Measurements from ENCODE around the gene NUDT8.
"Not testable (repeated sequence)": the region's sequence is repeated elsewhere in the genome, so short reads cannot be mapped to it uniquely, and the experiment has no call there.

The NUDT8 gene

GRCh38 chr11:67628710-67629385 is 889 bp downstream of the NUDT8 start:
- no peak for DNase-seq (ENCODE audit: low read depth in 2 of 2, low spot score in 1 of 2)

- no peak for DNase-seq (ENCODE audit: low read depth in 2 of 2, low spot score in 1 of 2)
These were observed 1.7 kb downstream of the NUDT8 start for GRCh38 chr11:67627812-67628624.

DNA sequence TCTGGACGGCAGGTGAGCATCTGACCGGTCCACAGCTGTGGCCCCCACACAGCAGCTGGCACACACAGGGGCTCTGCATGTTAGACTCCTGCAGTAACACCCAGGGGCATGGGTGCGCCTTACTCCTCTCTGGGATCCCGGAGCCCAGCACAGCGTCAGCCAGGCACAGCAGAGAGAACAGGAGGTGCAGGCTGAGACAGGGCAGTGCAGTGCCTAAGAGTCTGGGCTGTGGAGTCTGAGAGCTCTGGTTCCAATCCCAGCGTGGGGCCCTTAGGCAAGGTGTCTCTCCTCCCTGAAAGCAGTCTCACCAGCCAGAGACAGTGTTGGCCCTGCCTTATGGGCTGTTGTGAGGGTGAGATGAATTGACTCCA is 2.3 kb downstream of the NUDT8 start:
- DNase-seq (ENCODE audit: low read depth in 2 of 2, low spot score in 1 of 2): no peak

DNA sequence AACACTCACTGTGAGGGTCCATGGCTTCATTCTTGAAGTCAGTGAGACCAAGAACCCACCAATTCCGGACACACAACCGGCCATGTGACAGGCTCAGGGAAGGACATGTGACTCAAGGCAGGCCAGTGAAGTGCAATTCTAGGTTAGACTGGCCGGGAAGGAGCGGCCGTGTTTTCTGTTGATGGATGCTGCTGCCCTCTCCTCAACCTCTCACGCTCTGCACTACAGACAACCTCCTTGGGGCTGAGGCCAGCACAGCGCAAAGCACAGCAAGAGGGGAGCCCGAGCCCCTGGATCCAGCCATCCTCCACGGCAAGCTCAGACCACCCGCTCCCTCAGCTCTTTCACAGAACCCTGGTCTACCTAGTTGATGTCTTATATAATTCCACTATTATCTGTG is 2.8 kb downstream of the NUDT8 start:
- no peak for DNase-seq (ENCODE audit: low read depth in 2 of 2, low spot score in 1 of 2)

DNA sequence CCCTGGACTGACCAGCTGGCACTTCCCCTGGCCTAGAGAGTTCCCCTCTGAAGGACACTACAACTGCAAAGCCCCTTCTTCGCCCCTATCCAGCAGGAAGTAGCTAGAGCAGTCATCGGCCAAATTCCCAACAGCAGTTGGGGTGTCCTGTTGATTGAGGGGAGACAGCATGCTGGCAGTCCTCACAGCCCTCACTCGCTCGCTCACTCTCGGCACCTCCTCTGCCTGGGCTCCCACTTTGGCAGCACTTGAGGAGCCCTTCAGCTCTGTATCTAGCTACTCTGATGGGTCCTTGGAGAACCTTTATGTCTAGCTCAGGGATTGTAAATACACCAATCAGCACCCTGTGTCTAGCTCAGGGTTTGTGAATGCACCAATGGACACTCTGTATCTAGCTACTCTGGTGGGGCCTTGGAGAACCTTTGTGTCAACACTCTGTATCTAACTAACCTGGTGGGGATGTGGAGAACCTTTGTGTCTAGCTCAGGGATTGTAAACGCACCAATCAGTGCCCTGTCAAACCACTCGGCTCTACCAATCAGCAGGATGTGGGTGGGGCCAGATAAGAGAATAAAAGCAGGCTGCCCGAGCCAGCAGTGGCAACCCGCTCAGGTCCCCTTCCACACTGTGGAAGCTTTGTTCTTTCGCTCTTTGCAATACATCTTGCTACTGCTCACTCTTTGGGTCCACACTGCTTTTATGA is 3.5 kb downstream of the NUDT8 start:
- not testable (repeated sequence) for DNase-seq (ENCODE audit: low read depth in 2 of 2, low spot score in 1 of 2)

GRCh38 chr11:67623795-67624194 is 5.9 kb downstream of the NUDT8 start:
- DNase-seq (ENCODE audit: low read depth in 2 of 2, low spot score in 1 of 2): not testable (repeated sequence)

GRCh38 chr11:67622905-67623304 is 6.8 kb downstream of the NUDT8 start:
- DNase-seq (ENCODE audit: low read depth in 2 of 2, low spot score in 1 of 2): not testable (repeated sequence)

DNA sequence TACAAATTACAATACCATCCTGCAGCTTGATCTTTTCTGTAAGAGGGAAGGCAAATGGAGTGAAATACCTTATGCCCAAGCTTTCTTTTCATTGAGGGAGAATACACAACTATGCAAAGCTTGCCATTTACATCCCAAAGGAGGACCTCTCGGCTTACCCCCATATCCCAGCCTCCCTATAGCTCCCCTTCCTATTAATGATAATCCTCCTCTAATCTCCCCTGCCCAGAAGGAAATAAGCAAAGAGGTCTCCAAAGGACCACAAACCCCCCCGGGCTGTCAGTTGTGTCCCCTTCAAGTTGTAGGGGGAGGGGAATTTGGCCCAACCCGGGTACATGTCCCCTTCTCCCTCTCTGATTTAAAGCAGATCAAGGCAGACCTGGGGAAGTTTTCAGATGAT is 7.8 kb downstream of the NUDT8 start:
- not testable (repeated sequence) for DNase-seq (ENCODE audit: low read depth in 2 of 2, low spot score in 1 of 2)

- DNase-seq (ENCODE audit: low read depth in 2 of 2, low spot score in 1 of 2): not testable (repeated sequence)
These were observed 9.1 kb downstream of the NUDT8 start for GRCh38 chr11:67620621-67621020.

GRCh38 chr11:67619683-67620618 is 9.8 kb downstream of the NUDT8 start:
- DNase-seq (ENCODE audit: low read depth in 2 of 2, low spot score in 1 of 2): not testable (repeated sequence)

DNA sequence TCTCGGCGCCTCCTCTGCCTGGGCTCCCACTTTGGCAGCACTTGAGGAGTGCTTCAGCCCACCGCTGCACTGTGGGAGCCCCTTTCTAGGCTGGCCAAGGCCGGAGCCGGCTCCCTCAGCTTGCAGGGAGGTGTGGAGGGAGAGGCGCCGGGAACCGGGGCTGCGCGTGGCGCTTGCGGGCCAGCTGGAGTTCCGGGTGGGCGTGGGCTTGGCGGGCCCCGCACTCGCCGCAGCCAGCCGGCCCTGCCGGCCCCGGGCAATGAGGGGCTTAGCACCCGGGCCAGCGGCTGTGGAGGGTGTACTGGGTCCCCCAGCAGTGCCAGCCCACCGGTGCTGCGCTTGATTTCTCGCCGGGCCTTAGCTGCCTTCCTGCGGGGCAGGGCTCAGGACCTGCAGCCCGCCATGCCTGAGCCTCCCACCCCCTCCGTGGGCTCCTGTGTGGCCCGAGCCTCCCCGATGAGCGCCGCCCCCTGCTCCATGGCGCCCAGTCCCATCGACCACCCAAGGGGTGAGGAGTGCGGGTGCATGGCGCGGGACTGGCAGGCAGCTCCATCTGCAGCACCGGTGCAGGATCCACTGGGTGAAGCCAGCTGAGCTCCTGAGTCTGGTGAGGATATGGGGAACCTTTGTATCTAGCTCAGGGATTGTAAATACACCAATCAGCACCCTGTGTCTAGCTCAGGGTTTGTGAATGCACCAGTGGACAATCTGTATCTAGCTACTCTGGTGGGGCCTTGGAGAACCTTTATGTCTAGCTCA is 10.7 kb downstream of the NUDT8 start:
- DNase-seq (ENCODE audit: low read depth in 2 of 2, low spot score in 1 of 2): not testable (repeated sequence)

GRCh38 chr11:67617243-67617953 is 12.3 kb downstream of the NUDT8 start:
- DNase-seq (ENCODE audit: low read depth in 2 of 2, low spot score in 1 of 2): no peak

DNA sequence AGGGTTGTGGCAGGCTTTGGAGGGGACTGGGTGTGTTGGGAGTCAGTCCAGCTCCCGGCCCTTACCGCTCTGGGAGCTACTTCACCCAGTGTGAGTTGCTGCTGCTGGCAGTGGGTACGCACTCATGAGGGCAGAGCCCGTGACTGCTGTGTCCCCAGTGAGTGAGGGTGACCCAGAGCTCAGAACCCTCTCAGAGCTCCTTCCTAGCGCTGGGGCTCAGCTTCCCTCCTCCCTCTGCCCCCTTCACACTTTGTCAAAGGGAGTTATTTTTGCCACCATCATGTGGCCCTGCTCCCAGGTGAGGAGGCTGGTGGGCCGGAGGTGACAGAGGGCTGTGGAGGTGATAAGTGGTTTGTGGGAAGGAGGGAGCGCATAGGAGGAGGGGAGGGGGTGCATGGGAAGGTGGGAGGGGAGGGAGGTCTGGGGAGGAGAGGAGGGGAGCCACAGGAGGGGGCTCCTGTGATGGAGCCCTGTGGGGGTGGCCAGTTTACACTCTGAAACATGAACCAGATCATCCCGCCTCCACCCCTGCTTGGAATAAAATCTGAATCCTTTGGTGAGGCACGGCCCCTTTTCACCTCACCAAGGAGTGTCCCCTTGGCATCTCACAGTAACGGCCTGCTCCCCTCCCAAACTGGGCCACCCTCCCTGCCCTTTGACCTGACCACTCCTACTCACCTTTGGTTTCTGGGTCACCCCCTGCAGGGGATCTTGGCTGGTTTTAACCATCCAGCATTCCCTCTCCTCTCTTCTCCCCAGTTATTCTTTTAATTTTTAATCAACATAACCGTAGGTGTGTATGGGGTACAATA is 13.1 kb downstream of the NUDT8 start:
- no peak for DNase-seq (ENCODE audit: low read depth in 2 of 2, low spot score in 1 of 2)

DNA sequence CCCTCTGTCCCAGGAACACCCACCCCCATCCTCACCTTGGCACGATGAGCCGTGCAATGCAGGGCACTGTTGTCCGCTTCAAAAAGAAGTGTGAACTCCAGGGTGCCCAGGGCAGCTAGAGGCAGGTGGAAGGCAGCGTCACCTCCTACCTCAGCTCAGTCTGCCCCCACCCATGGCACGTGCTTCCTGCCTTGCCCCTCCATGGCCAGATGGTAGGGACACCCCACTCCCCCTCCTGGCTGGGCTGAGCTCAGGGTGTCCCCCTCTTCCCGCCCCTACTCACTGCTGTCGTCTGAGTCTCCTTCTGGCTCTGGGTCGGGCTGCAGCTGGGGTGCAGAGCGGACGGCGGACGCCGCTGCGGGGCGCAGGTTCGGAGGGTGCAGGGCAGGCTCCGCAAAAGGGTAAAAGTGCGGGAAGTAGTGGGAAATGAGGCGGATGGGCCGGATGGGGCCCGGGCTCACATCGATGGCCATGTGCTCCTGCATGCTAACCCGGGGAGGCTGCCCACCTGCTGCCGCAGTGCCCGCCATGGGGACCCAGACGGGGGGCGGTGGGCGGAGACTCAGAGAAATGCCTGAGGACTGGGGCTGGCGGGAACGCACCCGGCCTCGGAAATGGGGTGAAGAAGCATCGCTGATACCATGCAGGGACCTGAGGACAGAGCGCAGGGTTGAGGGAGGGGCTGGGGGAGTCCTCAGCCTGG is 13.9 kb downstream of the NUDT8 start:
- no peak for DNase-seq (ENCODE audit: low read depth in 2 of 2, low spot score in 1 of 2)

DNA sequence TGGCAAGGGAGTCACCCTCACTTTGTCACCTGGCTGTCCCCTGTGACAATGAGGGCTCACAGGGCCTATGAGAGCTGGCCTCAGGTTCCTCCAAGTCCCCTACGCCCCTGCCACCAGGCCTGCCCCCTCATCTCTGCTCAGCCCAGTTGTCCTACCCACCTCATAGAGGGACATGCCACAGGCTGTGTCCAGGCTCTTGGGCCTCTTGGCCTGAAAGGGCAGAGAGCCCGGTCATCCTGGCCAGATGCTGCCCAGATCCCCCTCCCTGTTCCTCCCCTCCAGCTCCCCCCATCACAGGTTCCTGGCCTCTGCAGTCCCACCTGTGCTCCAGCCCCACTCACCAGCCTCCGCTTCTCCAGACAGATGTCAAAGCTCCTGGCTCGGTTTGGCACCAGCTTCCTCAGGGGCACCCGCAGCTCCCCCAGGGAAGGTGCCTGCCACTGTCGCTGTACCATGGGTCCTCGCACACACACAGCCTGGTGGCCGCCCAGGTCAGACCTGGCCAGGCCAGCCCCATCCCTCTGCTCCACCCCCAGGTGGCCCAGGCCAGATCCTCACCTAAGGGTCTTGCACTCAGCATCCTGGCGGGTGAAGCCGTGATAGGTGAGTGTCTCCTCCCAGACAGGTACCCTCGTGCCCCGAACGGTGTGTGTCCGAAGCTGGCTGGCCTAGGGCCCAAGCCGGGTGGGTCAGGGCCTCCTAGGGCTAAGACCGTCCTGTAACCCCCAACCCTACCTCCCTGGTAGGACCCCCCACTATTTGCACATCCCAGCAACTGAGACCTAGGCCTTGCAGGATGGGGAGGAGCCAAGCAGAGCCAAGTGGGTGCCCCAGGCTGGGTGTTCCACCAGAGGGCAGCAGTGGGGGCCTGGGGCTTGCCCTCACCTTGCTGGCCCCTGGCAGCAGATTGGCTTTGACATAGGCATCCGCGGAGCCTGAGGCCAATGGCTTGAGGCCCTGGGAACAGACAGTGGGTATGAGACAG is 14.7 kb downstream of the NUDT8 start:
- DNase-seq (ENCODE audit: low read depth in 2 of 2, low spot score in 1 of 2): no peak

- peak; percentile 70 to 74 for DNase-seq (ENCODE audit: low read depth in 2 of 2, low spot score in 1 of 2)
These were observed 15.6 kb downstream of the NUDT8 start for GRCh38 chr11:67613960-67614715.

Measured in stimulated activated CD8-positive, alpha-beta memory T cell treated with anti-CD3 and anti-CD28 coated beads, Interleukin-4, amount 100 ng/mL, for 4 hours (primary cell).